Peyer's patch (tissue), 4 donors: ENCODE data around the gene ADAM12.

ENCODE experiments used
- POLR2A ChIP-seq, 2 donors: fragments of 450-650 bp; IDR thresholded peaks; one replicate each; pipeline ENCODE4 v1.5.1; 2017; ENCODE audit warnings: antibody characterized with exemption in 2 of 2, mild to moderate bottlenecking in 2 of 2, moderate library complexity in 2 of 2
- TF ChIP-seq, protein P1 (sequence below), 6 experiments: fragments of 450-650 bp in 4 of 6; fragments of 200-600 bp in 2 of 6; sonication (generic) in 1 of 6; IDR thresholded peaks; one replicate each; pipeline ENCODE4 v1.5.1; 2017 to 2019; ENCODE audit warnings: antibody characterized with exemption in 6 of 6, mild to moderate bottlenecking in 3 of 6, moderate library complexity in 1 of 6

DNA sequence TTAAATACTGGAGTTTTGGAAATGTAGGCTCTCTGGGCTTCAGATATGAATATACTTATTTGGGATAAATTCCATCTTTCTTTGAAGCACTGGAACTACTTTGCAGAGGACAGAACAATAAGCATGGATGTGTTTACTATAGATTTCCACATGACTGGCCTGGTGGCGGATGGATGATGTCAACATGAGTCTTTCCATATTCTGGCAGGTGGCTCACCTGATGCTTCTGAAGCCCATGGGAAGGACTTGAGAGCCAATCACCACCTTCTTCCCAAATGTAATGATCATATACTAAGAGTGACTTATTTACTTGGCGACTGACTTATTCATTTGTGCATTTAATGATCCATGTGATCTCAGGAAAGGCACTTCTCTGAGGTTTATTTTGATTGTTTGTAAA lies 381.4 kb downstream of the ADAM12 start:
- TF ChIP-seq, protein P1, sequence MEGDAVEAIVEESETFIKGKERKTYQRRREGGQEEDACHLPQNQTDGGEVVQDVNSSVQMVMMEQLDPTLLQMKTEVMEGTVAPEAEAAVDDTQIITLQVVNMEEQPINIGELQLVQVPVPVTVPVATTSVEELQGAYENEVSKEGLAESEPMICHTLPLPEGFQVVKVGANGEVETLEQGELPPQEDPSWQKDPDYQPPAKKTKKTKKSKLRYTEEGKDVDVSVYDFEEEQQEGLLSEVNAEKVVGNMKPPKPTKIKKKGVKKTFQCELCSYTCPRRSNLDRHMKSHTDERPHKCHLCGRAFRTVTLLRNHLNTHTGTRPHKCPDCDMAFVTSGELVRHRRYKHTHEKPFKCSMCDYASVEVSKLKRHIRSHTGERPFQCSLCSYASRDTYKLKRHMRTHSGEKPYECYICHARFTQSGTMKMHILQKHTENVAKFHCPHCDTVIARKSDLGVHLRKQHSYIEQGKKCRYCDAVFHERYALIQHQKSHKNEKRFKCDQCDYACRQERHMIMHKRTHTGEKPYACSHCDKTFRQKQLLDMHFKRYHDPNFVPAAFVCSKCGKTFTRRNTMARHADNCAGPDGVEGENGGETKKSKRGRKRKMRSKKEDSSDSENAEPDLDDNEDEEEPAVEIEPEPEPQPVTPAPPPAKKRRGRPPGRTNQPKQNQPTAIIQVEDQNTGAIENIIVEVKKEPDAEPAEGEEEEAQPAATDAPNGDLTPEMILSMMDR (IDR thresholded peaks at IDR 0.05): no peak
- TF ChIP-seq POLR2A (IDR thresholded peaks at IDR 0.05): no peak
